B cell (primary cell): Measurements from ENCODE around the gene SLC25A52.

Source experiments
- EZH2 ChIP-seq: IDR thresholded peaks from 2 replicates; pipeline ENCODE4 v1.6.1; 2012; ENCODE audit warnings: borderline replicate concordance, low read depth, mild to moderate bottlenecking, moderate library complexity, low read length; ENCODE audit not compliant: insufficient read depth, poor library complexity, severe bottlenecking
- TF ChIP-seq, protein P1 (sequence below): fragments of 200-600 bp; IDR thresholded peaks from one replicate; pipeline ENCODE4 v1.8.0; 2022; ENCODE audit warnings: antibody characterized with exemption, mild to moderate bottlenecking

DNA sequence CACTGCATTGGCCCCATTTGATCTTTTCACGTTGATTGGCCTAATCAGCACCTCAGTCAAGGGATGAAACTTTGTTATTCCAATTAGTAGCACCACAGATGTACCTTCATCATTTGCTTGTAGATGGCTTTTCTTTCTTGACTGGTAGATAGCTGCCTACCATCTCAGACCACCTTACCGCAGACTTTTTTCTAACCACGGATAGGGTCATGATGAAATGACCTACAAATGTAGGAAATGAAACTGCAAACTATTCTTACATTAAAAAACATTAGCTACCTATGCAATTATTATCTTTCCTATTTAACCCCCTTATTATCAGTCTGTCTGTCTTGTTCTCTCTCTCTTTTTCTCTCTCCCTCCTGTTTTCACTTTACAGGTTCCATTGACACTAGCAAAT, 22.4 kb upstream of the SLC25A52 start:
- TF ChIP-seq, protein P1, sequence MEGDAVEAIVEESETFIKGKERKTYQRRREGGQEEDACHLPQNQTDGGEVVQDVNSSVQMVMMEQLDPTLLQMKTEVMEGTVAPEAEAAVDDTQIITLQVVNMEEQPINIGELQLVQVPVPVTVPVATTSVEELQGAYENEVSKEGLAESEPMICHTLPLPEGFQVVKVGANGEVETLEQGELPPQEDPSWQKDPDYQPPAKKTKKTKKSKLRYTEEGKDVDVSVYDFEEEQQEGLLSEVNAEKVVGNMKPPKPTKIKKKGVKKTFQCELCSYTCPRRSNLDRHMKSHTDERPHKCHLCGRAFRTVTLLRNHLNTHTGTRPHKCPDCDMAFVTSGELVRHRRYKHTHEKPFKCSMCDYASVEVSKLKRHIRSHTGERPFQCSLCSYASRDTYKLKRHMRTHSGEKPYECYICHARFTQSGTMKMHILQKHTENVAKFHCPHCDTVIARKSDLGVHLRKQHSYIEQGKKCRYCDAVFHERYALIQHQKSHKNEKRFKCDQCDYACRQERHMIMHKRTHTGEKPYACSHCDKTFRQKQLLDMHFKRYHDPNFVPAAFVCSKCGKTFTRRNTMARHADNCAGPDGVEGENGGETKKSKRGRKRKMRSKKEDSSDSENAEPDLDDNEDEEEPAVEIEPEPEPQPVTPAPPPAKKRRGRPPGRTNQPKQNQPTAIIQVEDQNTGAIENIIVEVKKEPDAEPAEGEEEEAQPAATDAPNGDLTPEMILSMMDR, result no peak
- TF ChIP-seq EZH2, result no peak
